ENCODE data around the gene OVAAL.

DNA sequence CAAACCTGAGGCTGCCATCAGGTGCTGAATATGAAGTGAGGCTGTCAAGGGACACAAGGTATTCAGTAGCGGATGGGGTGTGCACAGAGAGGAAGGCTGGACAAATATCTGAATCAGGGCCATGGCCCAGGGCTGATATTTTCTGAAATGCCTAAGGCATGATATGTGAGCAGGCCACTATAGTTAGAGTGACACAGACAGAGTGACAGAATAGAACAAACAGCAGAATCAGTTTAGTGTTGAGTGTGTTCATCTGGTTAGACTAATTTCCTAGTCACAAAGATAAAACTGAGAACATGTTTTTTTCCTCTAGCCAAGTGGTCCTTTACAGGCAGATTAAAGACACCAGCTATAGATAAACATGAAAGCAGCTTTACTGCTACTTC, 3.9 kb downstream of the OVAAL start:
- TF ChIP-seq POLR2A (IDR thresholded peaks at IDR 0.05), result no peak
- TF ChIP-seq, protein P1, sequence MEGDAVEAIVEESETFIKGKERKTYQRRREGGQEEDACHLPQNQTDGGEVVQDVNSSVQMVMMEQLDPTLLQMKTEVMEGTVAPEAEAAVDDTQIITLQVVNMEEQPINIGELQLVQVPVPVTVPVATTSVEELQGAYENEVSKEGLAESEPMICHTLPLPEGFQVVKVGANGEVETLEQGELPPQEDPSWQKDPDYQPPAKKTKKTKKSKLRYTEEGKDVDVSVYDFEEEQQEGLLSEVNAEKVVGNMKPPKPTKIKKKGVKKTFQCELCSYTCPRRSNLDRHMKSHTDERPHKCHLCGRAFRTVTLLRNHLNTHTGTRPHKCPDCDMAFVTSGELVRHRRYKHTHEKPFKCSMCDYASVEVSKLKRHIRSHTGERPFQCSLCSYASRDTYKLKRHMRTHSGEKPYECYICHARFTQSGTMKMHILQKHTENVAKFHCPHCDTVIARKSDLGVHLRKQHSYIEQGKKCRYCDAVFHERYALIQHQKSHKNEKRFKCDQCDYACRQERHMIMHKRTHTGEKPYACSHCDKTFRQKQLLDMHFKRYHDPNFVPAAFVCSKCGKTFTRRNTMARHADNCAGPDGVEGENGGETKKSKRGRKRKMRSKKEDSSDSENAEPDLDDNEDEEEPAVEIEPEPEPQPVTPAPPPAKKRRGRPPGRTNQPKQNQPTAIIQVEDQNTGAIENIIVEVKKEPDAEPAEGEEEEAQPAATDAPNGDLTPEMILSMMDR (IDR thresholded peaks at IDR 0.05), result no peak

All from lower leg skin (tissue), 3 donors.